Fibroblast of lung (primary cell): ENCODE data around the gene RASSF10.

Experiments used
- EZH2 ChIP-seq: IDR thresholded peaks from 2 replicates; pipeline ENCODE4 v1.5.1; 2012; ENCODE audit warnings: low read length, control low read depth, mild to moderate bottlenecking; ENCODE audit errors: missing control alignments
- TF ChIP-seq, protein P1 (sequence below), 2 donors: IDR thresholded peaks in 1 of 2; conservative IDR thresholded peaks in 1 of 2; 1 replicate in 1 of 2; 2 replicates in 1 of 2; pipeline ENCODE4 v1.5.1; 2011 to 2012; ENCODE audit warnings: low read length in 2 of 2, control low read depth in 1 of 2, inconsistent platforms in 1 of 2, low read depth in 1 of 2, mild to moderate bottlenecking in 1 of 2

DNA sequence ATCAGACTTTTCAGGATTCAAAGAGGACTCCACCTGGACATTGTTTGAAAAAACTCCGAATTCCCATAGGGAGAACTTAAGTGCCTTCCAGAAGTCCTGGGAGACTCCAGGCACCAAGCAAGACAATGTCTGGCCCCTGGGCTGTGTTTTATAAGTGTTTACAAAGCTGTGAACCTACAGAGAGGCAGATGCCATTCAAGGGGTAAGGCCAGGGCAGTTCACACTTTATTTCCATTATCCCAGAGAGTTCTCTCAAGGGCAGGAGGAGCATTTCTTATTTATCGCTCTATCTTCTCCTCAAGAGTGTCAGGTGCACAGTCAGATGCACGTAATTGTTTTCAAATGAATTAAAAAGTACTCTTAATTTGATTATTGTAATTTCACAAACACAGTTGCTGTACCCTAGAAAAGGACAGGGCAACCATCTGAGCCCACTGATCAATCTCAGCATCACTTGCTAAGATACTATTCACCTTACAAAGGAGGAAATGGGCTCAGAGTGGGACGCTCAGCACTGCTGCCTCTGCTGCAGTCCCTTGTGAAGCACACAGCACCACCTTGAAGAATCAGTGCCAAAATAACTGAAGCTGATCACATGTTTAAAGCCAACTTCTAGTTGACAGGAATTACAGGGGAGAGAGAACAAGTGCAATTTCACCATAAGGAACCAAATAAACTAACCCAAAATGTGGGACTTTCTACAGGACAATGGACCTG is 35.0 kb downstream of the RASSF10 start:
- no peak for TF ChIP-seq EZH2
- TF ChIP-seq, protein P1, sequence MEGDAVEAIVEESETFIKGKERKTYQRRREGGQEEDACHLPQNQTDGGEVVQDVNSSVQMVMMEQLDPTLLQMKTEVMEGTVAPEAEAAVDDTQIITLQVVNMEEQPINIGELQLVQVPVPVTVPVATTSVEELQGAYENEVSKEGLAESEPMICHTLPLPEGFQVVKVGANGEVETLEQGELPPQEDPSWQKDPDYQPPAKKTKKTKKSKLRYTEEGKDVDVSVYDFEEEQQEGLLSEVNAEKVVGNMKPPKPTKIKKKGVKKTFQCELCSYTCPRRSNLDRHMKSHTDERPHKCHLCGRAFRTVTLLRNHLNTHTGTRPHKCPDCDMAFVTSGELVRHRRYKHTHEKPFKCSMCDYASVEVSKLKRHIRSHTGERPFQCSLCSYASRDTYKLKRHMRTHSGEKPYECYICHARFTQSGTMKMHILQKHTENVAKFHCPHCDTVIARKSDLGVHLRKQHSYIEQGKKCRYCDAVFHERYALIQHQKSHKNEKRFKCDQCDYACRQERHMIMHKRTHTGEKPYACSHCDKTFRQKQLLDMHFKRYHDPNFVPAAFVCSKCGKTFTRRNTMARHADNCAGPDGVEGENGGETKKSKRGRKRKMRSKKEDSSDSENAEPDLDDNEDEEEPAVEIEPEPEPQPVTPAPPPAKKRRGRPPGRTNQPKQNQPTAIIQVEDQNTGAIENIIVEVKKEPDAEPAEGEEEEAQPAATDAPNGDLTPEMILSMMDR (conservative IDR thresholded peaks at IDR 0.05 in 1 of 2, IDR thresholded peaks at IDR 0.05 in 1 of 2; ENCODE audit: low read depth in 1 of 2, low read length in 2 of 2), result no peak
